Tracheal epithelial cell (primary cell): Measurements from ENCODE around the gene SEC24D. TPM values are rescaled to one million over a fixed set of nuclear protein-coding genes. Genes with fewer than 3 reads are reported as not detected.

ENCODE experiments used
- total RNA-seq: library from RNA; depleted of rRNA; stranded (reverse); fragments of >200 nt; gene quantifications from 2 replicates; pipeline ENCODE4 v1.2.1, GENCODE V29; 2014

Gene SEC24D, protein sequence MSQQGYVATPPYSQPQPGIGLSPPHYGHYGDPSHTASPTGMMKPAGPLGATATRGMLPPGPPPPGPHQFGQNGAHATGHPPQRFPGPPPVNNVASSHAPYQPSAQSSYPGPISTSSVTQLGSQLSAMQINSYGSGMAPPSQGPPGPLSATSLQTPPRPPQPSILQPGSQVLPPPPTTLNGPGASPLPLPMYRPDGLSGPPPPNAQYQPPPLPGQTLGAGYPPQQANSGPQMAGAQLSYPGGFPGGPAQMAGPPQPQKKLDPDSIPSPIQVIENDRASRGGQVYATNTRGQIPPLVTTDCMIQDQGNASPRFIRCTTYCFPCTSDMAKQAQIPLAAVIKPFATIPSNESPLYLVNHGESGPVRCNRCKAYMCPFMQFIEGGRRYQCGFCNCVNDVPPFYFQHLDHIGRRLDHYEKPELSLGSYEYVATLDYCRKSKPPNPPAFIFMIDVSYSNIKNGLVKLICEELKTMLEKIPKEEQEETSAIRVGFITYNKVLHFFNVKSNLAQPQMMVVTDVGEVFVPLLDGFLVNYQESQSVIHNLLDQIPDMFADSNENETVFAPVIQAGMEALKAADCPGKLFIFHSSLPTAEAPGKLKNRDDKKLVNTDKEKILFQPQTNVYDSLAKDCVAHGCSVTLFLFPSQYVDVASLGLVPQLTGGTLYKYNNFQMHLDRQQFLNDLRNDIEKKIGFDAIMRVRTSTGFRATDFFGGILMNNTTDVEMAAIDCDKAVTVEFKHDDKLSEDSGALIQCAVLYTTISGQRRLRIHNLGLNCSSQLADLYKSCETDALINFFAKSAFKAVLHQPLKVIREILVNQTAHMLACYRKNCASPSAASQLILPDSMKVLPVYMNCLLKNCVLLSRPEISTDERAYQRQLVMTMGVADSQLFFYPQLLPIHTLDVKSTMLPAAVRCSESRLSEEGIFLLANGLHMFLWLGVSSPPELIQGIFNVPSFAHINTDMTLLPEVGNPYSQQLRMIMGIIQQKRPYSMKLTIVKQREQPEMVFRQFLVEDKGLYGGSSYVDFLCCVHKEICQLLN
- 11.1 and 19.8 TPM in 2 replicates for total RNA-seq

DNA sequence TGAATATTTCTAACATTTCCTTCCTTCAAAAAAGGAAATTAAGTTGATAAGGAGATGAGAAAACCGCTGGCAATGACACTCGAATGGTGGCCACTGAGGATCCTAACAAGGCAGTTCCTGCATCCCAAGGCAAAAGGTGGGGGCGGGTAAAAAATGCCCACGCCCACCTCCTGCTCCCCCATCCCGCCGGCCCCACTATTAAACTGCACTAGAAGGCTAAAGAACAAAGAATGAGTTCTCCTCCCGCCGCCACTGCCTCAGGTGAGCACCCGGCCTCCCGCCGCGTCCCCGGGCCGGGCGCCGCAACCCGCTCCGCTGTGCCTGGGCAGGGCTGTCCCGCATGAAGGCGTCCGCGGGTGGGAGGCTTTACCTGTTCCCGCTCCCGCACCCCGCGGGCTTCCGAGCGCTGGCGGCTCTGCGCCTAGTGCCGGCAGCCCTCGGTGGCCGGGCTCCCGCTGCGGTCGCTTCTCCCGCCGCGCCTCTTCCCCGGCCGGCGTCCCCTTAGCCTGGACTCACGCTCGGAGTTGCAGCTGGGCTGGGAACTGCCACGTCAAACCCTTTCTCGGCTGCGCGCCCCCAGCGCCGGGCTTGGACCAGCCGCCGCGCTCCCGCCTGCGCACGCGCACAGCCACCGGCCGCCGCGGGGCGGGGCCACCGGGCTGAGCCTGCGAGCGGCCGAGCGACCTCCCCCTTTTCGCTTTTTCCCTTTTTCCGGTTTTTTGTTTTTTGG lies at the start of gene SEC24D:
TSS of gene SEC24D (minus strand) at position 556 of the 730 bp plus-strand sequence. CDS start 2,430 bp downstream, outside the sequence.

DNA sequence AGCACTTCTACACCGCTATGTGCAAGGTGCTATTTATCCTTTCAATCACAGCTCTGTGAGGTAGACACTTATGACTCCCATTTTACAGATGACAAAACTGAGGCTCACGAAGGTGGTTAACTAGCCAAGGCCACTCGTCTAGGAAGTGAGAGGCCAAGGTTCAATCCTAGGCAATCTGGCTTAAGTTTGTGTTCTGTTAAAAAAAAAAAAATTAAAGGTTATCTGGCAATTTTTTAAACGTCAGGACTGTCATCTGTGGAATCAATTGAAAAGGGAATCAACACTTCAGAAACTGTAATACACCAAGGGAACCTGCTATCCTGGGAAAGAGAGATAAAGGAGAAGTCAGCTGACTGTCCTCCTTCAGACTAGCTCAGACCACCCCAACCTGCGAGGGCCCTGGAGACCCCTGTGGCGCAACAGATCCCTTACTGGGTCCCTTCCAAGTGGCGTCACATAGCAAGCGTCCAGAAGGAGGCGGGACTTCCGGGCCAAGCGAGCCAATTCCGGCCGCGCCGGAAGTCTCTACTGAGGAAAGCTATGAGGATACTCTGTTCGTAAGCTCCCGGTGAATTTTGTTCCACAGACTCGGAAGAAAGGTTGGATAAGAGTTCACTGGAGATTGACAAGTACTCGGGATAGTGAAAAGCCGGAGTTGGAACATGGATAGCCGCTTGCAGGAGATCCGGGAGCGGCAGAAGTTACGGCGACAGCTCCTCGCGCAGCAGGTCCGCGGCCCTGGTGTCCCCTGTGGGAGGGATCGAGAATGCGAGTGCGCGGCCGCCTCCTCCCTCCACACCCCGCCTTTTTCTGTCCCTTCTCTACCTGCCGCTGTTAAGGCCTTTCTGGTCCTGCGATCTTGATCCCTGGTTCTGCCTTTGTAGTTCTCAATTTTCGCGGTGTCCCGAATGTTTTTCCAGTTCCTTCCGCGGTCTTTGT lies 150.8 kb downstream of the SEC24D start, which contains the start of gene METTL14:
TSS of gene METTL14 (plus strand) at position 520 of the 939 bp plus-strand sequence. CDS start at position 663, 143 bp downstream.

Other genes starting within 250 kb of the SEC24D start
- gene METTL14, start 150.7 kb downstream of the SEC24D start, total RNA-seq, result 22.8 and 43.6 TPM in 2 replicates
- gene SYNPO2, start 52.7 kb upstream of the SEC24D start, total RNA-seq, result 0.21 and 0.24 TPM in 2 replicates